A549 (cell line): ENCODE results near the gene CAMTA1. TPM values are rescaled to one million over a fixed set of nuclear protein-coding genes. Genes with fewer than 3 reads are reported as not detected.

Experiments used
- ATAC-seq, 2 experiments: fragments of 200-7000 bp in 1 of 2; fragments of >200 bp in 1 of 2; cut with Nextera tagmentation in 1 of 2; cut with Tn5 transposase in 1 of 2; 3 replicates each; pipeline versions ENCODE4 v1.8.0 to v1.9.1; 2018 to 2020; ENCODE audit warnings: mild to moderate bottlenecking in 1 of 2, moderate library complexity in 1 of 2
- CTCF ChIA-PET: fragments of 300-600 bp; sonication (Branson Sonifier 250); formaldehyde crosslinking; extraction: SDS; loops from one replicate; lab custom pipeline; 2021; ENCODE audit warnings: antibody characterized with exemption, inconsistent platforms; lab: Yijun Ruan, JAX
- POLR2A ChIA-PET: fragments of 350-600 bp; formaldehyde crosslinking; extraction: SDS; loops from one replicate; lab custom pipeline; 2021; ENCODE audit warnings: antibody characterized with exemption, inconsistent platforms; lab: Yijun Ruan, JAX
- DNase-seq, 2 experiments: peaks; one replicate each; pipeline versions ENCODE4 v3.0.0 to v3.0.0-alpha.2; 2011 to 2016; ENCODE audit warnings: low read depth in 1 of 2, low spot score in 1 of 2
- FAIRE-seq: peaks from 2 replicates; lab custom pipeline; 2011; peaks lifted over from hg19 to GRCh38; lab: Jason Lieb, UNC
- H3K27ac ChIP-seq, 2 experiments: fragments of >200 bp; sonication (Bioruptor Twin); formaldehyde crosslinking; 3 replicates each; pipeline ENCODE4 v1.5.1; 2016 to 2017
- H3K4me1 ChIP-seq: fragments of >200 bp; sonication (Bioruptor Twin); formaldehyde crosslinking; 3 replicates; pipeline ENCODE4 v1.6.1; 2016
- H3K4me2 ChIP-seq: fragments of >200 bp; sonication (Bioruptor Twin); formaldehyde crosslinking; 3 replicates; pipeline ENCODE4 v1.6.1; 2016
- H3K4me3 ChIP-seq: fragments of >200 bp; sonication (Bioruptor Twin); formaldehyde crosslinking; 3 replicates; pipeline ENCODE4 v1.5.1; 2016
- H3K9me3 ChIP-seq: fragments of >200 bp; sonication (Bioruptor Twin); formaldehyde crosslinking; 3 replicates; pipeline ENCODE4 v1.6.1; 2016
- CEBPB ChIP-seq, 2 experiments: fragments of >200 bp in 1 of 2; sonication (Bioruptor Twin) in 1 of 2; formaldehyde crosslinking in 1 of 2; IDR thresholded peaks; 2 replicates each; pipeline ENCODE4 v1.6.1; 2012 to 2016
- EP300 ChIP-seq, 2 experiments: fragments of >200 bp; sonication (Bioruptor Twin); formaldehyde crosslinking; IDR thresholded peaks; 2 replicates in 1 of 2; 3 replicates in 1 of 2; pipeline ENCODE4 v1.6.1; 2016 to 2017
- ESRRA ChIP-seq: fragments of 150-350 bp; IDR thresholded peaks from 2 replicates; pipeline ENCODE4 v1.6.1; 2014; ENCODE audit warnings: mild to moderate bottlenecking, low read length, borderline replicate concordance
- FOSL2 ChIP-seq, 2 experiments: fragments of 450-650 bp in 1 of 2; fragments of >200 bp in 1 of 2; sonication (Bioruptor Twin) in 1 of 2; formaldehyde crosslinking; IDR thresholded peaks; 2 replicates each; pipeline versions ENCODE4 v1.5.0 to v1.6.1; 2016 to 2020; ENCODE audit warnings: mild to moderate bottlenecking in 1 of 2, moderate library complexity in 1 of 2
- HOXA7 ChIP-seq: fragments of 250-450 bp; sonication (Bioruptor Pico); IDR thresholded peaks from 2 replicates; pipeline ENCODE4 v1.5.0; 2020; ENCODE audit warnings: mild to moderate bottlenecking, moderate library complexity
- NPAS2 ChIP-seq: fragments of 250-450 bp; sonication (Bioruptor Pico); IDR thresholded peaks from 2 replicates; pipeline ENCODE4 v1.8.0; 2022; ENCODE audit warnings: mild to moderate bottlenecking, moderate library complexity, borderline replicate concordance
- RARB ChIP-seq: fragments of 250-450 bp; sonication (Bioruptor Pico); IDR thresholded peaks from 2 replicates; pipeline ENCODE4 v1.8.0; 2021; ENCODE audit warnings: mild to moderate bottlenecking, moderate library complexity
- RFX5 ChIP-seq: fragments of 450-650 bp; IDR thresholded peaks from 2 replicates; pipeline ENCODE4 v1.7.1; 2014; ENCODE audit warnings: antibody characterized with exemption, mild to moderate bottlenecking, moderate library complexity
- SMC3 ChIP-seq: fragments of >200 bp; sonication (Bioruptor Twin); formaldehyde crosslinking; IDR thresholded peaks from 3 replicates; pipeline ENCODE4 v1.6.1; 2018; ENCODE audit warnings: inconsistent platforms
- SREBF2 ChIP-seq: fragments of 450-650 bp; IDR thresholded peaks from 2 replicates; pipeline ENCODE4 v1.6.1; 2014; ENCODE audit warnings: mild to moderate bottlenecking, moderate library complexity
- TFCP2L1 ChIP-seq: fragments of 250-450 bp; sonication (Bioruptor Pico); IDR thresholded peaks from 2 replicates; pipeline ENCODE4 v1.5.0; 2021; ENCODE audit warnings: mild to moderate bottlenecking
- ZFP36 ChIP-seq: fragments of 450-650 bp; IDR thresholded peaks from 2 replicates; pipeline ENCODE4 v1.6.1; 2014; ENCODE audit warnings: borderline replicate concordance; ENCODE audit not compliant: partially characterized antibody
- ZNF302 ChIP-seq: fragments of 250-450 bp; sonication (Bioruptor Pico); IDR thresholded peaks from 2 replicates; pipeline ENCODE4 v1.9.0; 2021; ENCODE audit warnings: inconsistent platforms, mild to moderate bottlenecking, moderate library complexity
- ZSCAN20 ChIP-seq: fragments of 250-450 bp; sonication (Bioruptor Pico); IDR thresholded peaks from 2 replicates; pipeline ENCODE4 v1.8.0; 2022; ENCODE audit warnings: mild to moderate bottlenecking, moderate library complexity
- WGBS: methylation state at CpG from one replicate; pipeline ENCODE4 v1.1.6; 2017; ENCODE audit errors: missing lambda C conversion rate; 5-methylcytosine and 5-hydroxymethylcytosine counted together
- polyA plus RNA-seq, 4 experiments: library from polyadenylated mRNA; depleted of rRNA in 3 of 4; stranded (reverse); fragments of >200 nt; fragmentation: RNase III in 1 of 4; extraction: RNeasy Plus Mini Kit Qiagen cat#74134 plus additional on column Dnase treatment in 1 of 4; gene quantifications; 2 replicates in 3 of 4; 3 replicates in 1 of 4; pipeline ENCODE4 v1.2.3, GENCODE V29; 2011 to 2017
- TF ChIP-seq, protein P1 (sequence below): fragments of 250-450 bp; sonication (Bioruptor Pico); IDR thresholded peaks from 2 replicates; pipeline ENCODE4 v1.5.0; 2020; ENCODE audit warnings: low read depth, mild to moderate bottlenecking, moderate library complexity
- TF ChIP-seq, protein P2 (sequence below): fragments of >200 bp; sonication (Bioruptor Twin); formaldehyde crosslinking; IDR thresholded peaks from 3 replicates; pipeline ENCODE4 v1.5.1; 2016
- TF ChIP-seq, protein P3 (sequence below): fragments of 250-450 bp; sonication (Bioruptor Pico); IDR thresholded peaks from 2 replicates; pipeline ENCODE4 v1.5.0; 2021; ENCODE audit warnings: mild to moderate bottlenecking, moderate library complexity, borderline replicate concordance
- TF ChIP-seq, protein P4 (sequence below): fragments of >200 bp; sonication (Bioruptor Twin); formaldehyde crosslinking; IDR thresholded peaks from 3 replicates; pipeline ENCODE4 v1.6.1; 2016
- TF ChIP-seq, protein P5 (sequence below): fragments of 450-650 bp; IDR thresholded peaks from 2 replicates; pipeline ENCODE4 v1.6.1; 2014; ENCODE audit warnings: antibody characterized with exemption

CAMTA1 gene
- polyA plus RNA-seq, 2 of the 4 experiments (the other 2 are of a cell fraction), result 58.8 to 75.0 TPM

DNA sequence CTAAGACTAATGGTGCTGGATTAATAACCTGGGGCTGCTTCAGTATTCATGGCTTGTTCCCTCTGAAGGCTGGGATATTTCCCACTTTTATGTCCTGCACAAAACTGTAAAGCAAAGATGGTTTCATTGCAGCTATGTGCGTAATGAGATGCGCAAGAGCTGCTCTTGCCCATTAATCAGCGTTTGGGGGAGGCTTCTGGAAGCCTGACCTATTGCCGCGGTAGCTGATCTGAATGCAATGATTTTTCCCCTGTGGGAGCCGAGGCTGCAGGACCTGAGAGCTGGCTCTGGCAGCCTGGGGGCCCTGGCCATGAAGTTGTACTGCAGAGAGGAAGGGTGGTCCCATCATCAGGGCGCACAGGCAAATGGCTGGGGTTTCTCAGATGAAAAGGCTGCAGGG, 239.8 kb downstream of the CAMTA1 start (continued):
- TF ChIP-seq, protein P1, sequence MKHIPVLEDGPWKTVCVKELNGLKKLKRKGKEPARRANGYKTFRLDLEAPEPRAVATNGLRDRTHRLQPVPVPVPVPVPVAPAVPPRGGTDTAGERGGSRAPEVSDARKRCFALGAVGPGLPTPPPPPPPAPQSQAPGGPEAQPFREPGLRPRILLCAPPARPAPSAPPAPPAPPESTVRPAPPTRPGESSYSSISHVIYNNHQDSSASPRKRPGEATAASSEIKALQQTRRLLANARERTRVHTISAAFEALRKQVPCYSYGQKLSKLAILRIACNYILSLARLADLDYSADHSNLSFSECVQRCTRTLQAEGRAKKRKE, result no peak
- TF ChIP-seq, all 56 proteins: peak for 0

DNA sequence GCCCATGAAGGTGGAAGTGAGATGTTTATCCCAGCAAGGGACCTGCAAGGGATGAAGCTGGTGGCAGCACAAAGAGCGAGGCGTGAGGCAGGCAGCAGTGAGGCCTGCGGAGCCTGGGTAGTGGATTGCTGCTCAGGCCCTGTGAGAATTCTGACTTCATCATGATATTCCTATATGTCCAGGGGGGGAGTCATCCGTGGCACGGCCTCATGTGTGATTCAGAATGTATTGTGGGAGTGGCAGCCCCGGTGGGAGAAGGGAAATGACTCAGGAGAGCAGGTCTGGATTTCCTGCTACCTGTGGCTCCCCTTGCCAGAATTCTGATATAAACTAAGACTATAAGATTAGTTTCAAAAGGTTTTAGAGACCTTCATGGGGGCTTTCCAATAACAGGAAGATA, 240.9 kb downstream of the CAMTA1 start:
- Histone ChIP-seq H3K9me3 (no peaks in the 10 kb centered on the region), H3K27ac (no peak overlapping the region), H3K4me1 (0 out of 3 replicates have a peak, but pooled peaks cover 3% of the 10 kb centered on the region), H3K4me3 (no peak overlapping the region)
- POLR2A ChIA-PET, result no interaction called here
- ATAC-seq, result no peak; a peak in 1 of 6 replicates
- DNase-seq, result peak in 1 of 2 experiments; percentile 9
- no peak for FAIRE-seq
- TF ChIP-seq, protein P2, sequence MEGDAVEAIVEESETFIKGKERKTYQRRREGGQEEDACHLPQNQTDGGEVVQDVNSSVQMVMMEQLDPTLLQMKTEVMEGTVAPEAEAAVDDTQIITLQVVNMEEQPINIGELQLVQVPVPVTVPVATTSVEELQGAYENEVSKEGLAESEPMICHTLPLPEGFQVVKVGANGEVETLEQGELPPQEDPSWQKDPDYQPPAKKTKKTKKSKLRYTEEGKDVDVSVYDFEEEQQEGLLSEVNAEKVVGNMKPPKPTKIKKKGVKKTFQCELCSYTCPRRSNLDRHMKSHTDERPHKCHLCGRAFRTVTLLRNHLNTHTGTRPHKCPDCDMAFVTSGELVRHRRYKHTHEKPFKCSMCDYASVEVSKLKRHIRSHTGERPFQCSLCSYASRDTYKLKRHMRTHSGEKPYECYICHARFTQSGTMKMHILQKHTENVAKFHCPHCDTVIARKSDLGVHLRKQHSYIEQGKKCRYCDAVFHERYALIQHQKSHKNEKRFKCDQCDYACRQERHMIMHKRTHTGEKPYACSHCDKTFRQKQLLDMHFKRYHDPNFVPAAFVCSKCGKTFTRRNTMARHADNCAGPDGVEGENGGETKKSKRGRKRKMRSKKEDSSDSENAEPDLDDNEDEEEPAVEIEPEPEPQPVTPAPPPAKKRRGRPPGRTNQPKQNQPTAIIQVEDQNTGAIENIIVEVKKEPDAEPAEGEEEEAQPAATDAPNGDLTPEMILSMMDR, result no peak
- TF ChIP-seq, protein P3, sequence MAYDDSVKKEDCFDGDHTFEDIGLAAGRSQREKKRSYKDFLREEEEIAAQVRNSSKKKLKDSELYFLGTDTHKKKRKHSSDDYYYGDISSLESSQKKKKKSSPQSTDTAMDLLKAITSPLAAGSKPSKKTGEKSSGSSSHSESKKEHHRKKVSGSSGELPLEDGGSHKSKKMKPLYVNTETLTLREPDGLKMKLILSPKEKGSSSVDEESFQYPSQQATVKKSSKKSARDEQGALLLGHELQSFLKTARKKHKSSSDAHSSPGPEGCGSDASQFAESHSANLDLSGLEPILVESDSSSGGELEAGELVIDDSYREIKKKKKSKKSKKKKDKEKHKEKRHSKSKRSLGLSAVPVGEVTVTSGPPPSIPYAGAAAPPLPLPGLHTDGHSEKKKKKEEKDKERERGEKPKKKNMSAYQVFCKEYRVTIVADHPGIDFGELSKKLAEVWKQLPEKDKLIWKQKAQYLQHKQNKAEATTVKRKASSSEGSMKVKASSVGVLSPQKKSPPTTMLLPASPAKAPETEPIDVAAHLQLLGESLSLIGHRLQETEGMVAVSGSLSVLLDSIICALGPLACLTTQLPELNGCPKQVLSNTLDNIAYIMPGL (CRISPR knock-in tag), result no peak
- TF ChIP-seq SREBF2 (no peak), FOSL2 (IDR thresholded peaks at IDR 0.05) (no peak), FOSL2 (CRISPR knock-in tag; IDR thresholded peaks at IDR 0.05) (no peak), RARB (CRISPR knock-in tag) (no peak), HOXA7 (CRISPR knock-in tag) (no peak), RFX5 (no peak), ZSCAN20 (CRISPR knock-in tag) (no peak), ZFP36 (no peak), TFCP2L1 (no peak), CEBPB (IDR thresholded peaks at IDR 0.05) (no peak), NPAS2 (no peak), EP300 (IDR thresholded peaks at IDR 0.05) (no peak), ZNF302 (CRISPR knock-in tag) (no peak), ESRRA (no peak), SMC3 (no peak)
- TF ChIP-seq, protein P4, sequence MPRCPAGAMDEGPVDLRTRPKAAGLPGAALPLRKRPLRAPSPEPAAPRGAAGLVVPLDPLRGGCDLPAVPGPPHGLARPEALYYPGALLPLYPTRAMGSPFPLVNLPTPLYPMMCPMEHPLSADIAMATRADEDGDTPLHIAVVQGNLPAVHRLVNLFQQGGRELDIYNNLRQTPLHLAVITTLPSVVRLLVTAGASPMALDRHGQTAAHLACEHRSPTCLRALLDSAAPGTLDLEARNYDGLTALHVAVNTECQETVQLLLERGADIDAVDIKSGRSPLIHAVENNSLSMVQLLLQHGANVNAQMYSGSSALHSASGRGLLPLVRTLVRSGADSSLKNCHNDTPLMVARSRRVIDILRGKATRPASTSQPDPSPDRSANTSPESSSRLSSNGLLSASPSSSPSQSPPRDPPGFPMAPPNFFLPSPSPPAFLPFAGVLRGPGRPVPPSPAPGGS, result no peak
- TF ChIP-seq, protein P5, sequence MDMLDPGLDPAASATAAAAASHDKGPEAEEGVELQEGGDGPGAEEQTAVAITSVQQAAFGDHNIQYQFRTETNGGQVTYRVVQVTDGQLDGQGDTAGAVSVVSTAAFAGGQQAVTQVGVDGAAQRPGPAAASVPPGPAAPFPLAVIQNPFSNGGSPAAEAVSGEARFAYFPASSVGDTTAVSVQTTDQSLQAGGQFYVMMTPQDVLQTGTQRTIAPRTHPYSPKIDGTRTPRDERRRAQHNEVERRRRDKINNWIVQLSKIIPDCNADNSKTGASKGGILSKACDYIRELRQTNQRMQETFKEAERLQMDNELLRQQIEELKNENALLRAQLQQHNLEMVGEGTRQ, result no peak
- TF ChIP-seq, all 56 proteins: peak for 0
- CTCF ChIA-PET, result interaction anchor here (2.1 kb wide), 1 partner anchor 16 kb away, joined by 10 read pairs; no protein-coding TSS in a partner anchor
- no peak overlapping the region for H3K4me2 ChIP-seq
- WGBS, result 42% methylated on average over 6 of the region's 6 CpGs
